C4-2B (cell line): ENCODE measurements around the gene VSX1.
A peak's percentile ranks its signal among the peaks of the same experiment; 100 is the strongest.

Experiments
- H3K27ac ChIP-seq: fragments of 450-650 bp; 2 replicates; pipeline ENCODE4 v1.5.1; 2017
- CTCF ChIP-seq: fragments of 450-650 bp; conservative IDR thresholded peaks from 2 replicates; pipeline ENCODE4 v1.5.1; 2017; ENCODE audit warnings: mild to moderate bottlenecking
- ZFX ChIP-seq: fragments of 450-650 bp; IDR thresholded peaks from 2 replicates; pipeline ENCODE4 v1.6.1; 2017

The VSX1 gene

GRCh38 chr20:25044660-25045342 is 37.1 kb downstream of the VSX1 start:
- no peak for TF ChIP-seq ZFX
- no peak for TF ChIP-seq CTCF
- H3K27ac ChIP-seq, result no peak overlapping the region

GRCh38 chr20:25044261-25044560 is 37.7 kb downstream of the VSX1 start:
- TF ChIP-seq ZFX (no peak), CTCF (no peak)
- no peak overlapping the region for H3K27ac ChIP-seq

GRCh38 chr20:25043499-25044260 is 38.3 kb downstream of the VSX1 start:
- peak overlapping the region; percentile 2; the same call in 1 of the 2 replicates for H3K27ac ChIP-seq
- TF ChIP-seq CTCF (no peak), ZFX (no peak)

GRCh38 chr20:25042531-25043498 is 39.1 kb downstream of the VSX1 start:
- H3K27ac ChIP-seq, result peak overlapping the region; percentile 2; the same call in 1 of the 2 replicates
- no peak for TF ChIP-seq ZFX
- no peak for TF ChIP-seq CTCF

GRCh38 chr20:25041813-25042530 is 40.0 kb downstream of the VSX1 start:
- peak overlapping the region; percentile 72; the same call in 1 of the 2 replicates for H3K27ac ChIP-seq
- TF ChIP-seq ZFX (no peak), CTCF (no peak)

GRCh38 chr20:25040438-25040831 is 41.5 kb downstream of the VSX1 start:
- H3K27ac ChIP-seq, result peak overlapping the region; percentile 72
- TF ChIP-seq CTCF (no peak), ZFX (no peak)
